Inflammatory macrophage treated with lipopolysaccharide for 4 hours (primary cell): ENCODE data around the gene PNMA6F.
"Not testable (repeated sequence)": the region's sequence is repeated elsewhere in the genome, so short reads cannot be mapped to it uniquely, and the experiment has no call there.

Experiments used
- DNase-seq: peaks from one replicate; pipeline ENCODE4 v3.0.0-alpha.2; 2020

The PNMA6F gene

GRCh38 chrX:153334654-153335295 lies 13.2 kb upstream of the PNMA6F start:
- no peak for DNase-seq

GRCh38 chrX:153333821-153334653 lies 12.5 kb upstream of the PNMA6F start, which contains the start of gene ZNF275:
Gene ZNF275 (plus strand): TSS chrX:153334153. CDS start chrX:153336680, 2,527 bp downstream.
- DNase-seq: peak; percentile 82

GRCh38 chrX:153333266-153333665 lies 11.7 kb upstream of the PNMA6F start:
- no peak for DNase-seq

- no peak for DNase-seq
Measured at GRCh38 chrX:153327561-153327960, 6.0 kb upstream of the PNMA6F start.

- DNase-seq: no peak
Measured at GRCh38 chrX:153320555-153321184, 897 bp downstream of the PNMA6F start.

GRCh38 chrX:153320047-153320443 lies 1.5 kb downstream of the PNMA6F start:
- DNase-seq: not testable (repeated sequence)

GRCh38 chrX:153319295-153320046 lies 2.1 kb downstream of the PNMA6F start:
- DNase-seq: no peak

- DNase-seq: no peak
Measured at GRCh38 chrX:153318811-153319210, 2.8 kb downstream of the PNMA6F start.

DNA sequence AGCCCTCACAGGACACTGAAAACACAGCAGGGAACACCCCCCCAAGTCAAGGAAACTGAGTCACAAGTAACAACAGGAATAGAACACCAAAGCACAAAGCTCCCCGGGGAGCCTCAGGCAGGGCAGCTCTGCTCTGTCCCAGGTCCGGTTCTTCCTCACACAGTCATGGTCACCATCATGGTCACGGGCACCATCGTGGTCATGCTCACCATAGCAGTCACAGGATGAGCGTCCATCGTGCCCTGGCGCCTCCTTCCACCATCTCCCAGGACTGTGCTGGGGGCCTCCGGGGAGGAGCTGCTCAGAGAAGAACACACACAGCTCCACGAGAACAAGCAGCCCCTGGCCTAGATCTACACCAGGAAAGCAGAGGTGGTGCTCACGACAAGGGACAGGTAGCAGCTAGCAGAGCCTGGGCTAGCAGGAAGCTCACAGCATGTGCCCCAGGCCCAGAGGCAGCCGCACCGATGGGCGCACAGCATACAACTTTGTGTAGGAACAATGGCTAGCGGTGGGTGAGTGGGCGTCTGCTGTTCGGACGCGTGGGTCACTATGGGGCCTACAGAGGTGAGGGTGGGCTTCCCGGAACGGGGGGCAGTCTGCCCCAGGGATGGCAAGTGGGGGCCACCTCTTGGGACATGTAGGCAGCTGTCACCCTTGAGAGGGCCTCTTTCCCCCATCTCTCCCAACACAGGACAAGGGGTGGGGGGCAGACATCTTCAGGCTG lies 3.4 kb downstream of the PNMA6F start:
- DNase-seq: no peak

- no peak for DNase-seq
Measured at GRCh38 chrX:153317306-153317705, 4.3 kb downstream of the PNMA6F start.

DNA sequence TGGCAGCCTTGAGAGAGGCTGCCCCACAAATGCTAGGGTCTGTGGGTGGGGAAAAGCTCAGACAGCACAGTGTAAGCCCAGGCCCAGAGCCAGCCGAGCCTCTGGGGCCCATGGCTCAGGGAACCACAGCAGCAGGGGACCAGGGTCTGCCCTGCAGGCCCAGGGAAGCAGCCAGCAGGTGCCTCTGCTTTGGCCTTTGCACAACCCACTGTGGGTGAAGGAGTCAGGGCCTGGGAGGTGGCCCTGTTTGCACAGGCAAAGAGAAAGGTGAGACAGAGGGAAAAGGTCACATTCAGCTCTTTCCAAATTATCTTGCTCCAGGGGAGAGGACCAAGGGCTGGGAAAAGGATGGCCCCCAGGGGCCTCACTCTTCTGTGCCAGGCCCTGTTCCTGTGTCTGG lies 8.7 kb downstream of the PNMA6F start:
- no peak for DNase-seq

DNA sequence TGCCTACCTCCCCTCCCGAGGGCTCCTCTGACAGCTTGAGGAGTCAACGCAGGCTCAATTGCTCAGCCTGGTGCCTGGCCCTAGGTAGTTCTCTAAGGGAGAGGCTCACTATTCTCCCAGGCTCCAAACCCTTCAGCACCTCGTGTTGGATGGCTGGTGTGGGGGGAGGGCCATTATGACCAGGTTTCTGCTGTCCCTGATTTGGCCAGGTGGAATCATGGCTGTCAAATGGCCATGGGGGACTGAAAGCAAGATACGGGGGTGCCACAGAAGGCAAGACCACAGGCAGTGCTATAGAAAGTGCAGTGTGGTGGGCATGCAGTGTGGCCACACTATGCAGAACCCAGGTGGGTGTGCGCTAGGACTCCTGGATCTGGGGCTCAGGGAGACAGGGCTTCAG lies 9.5 kb downstream of the PNMA6F start:
- no peak for DNase-seq

GRCh38 chrX:153310901-153311300 lies 10.7 kb downstream of the PNMA6F start:
- DNase-seq: no peak

- DNase-seq: peak; percentile 15
Measured at GRCh38 chrX:153307276-153308178, 14.0 kb downstream of the PNMA6F start.

GRCh38 chrX:153306527-153307115 lies 14.9 kb downstream of the PNMA6F start:
- no peak for DNase-seq

- DNase-seq: peak; percentile 35
Measured at GRCh38 chrX:153305972-153306371, 15.6 kb downstream of the PNMA6F start.

DNA sequence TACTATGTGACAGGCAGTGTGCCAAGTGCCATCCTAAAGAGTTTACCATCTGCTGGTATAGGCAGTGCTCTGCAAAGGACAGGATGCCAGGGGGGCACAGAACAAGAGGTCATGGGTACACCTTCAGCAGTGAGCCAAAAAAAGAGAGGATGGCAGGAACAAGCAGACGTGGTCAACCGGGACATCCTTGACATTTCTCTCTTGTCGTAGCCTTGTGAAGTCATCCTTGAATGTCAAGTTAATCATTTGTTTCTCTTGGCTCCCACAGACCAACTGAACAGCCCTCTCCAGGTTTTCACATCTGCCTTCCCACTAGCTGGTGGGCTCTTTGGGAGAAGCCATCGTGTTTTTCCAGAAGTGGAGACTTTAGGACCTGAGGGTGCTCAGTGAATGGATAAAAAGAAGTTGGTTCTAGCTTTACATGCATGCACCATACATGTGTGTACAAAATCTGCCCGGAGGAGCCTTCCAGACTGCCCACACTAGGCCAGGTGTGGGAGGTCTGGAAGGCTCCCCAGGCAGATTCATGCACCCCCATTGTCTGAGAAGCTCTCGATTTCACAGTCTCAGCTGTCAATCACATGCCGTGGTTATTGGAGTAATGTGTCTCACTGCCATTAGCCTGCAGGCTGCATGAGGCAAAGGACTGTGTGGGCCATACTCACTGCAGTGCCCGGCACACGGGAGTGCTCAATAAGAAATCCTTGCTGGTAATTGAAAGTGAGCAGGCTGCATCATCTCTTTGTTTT lies 16.4 kb downstream of the PNMA6F start:
- no peak for DNase-seq

GRCh38 chrX:153303276-153304262 lies 18.0 kb downstream of the PNMA6F start:
- no peak for DNase-seq

- DNase-seq: no peak
Measured at GRCh38 chrX:153302796-153303195, 18.8 kb downstream of the PNMA6F start.
